Limb (tissue), 2 donors: ENCODE measurements around the gene TMEFF2.
A peak's percentile ranks its signal among the peaks of the same experiment; 100 is the strongest.
"Not testable (repeated sequence)": the region's sequence is repeated elsewhere in the genome, so short reads cannot be mapped to it uniquely, and the experiment has no call there.

ENCODE experiments used
- DNase-seq, 2 donors: peaks; one replicate each; pipeline ENCODE4 v3.0.0-alpha.2; 2016; ENCODE audit errors: extremely low spot score in 2 of 2

TMEFF2 gene

DNA sequence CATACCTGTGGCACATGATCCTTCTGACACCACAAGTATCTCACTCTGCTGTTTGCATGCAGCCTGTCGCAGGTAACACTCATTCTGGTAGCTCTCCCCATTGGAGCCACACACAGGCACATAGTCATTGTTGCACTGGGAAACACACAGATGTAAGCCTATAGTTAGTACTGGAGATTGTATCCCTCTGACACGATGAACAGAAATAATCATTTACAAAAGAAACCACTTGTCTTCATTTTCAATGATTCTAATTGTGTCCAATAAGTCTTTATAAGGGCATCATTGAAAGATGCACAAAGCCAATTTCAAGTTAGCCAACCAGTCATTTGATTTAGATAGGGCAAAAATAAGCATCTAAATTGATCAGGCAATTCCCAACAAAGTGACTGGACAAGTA lies 10.4 kb downstream of the TMEFF2 start:
- no peak for DNase-seq

DNA sequence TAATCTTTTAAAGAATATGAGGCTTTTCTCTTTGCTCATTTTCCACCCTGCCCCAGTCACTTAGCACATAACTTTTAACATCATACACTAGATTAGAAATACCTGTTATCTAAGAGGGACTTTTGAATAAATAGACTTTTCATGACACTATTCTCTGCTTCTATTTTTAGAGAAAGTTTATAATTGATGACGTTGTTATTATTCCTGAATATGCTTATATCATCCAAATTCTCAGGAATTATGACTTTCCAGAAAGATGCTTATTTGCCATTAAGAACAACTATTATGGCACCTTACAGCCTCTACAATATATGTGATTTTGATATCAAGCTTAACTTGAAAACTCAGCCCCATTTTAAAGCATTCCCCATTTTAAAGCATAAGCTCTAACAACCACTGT lies 11.4 kb downstream of the TMEFF2 start:
- no peak for DNase-seq

DNA sequence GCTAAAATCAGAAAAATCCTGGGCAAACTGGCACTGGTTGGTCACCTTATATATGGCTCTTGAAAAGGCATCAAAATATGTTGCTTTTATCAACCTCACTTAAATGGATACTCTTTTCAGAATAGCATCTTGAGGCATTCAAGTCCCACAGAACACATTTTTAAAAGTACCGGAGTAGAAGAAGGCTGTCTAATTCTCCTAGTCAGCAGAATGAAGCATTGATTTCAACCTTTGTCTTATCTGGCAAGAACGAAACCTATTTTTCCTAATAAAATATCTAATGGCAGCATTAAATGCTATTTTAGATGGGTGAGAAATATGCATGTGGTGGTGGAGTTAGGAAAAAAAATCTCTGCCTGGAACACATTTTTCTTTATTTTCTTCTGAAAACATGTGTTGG lies 27.8 kb downstream of the TMEFF2 start:
- DNase-seq: no peak

DNA sequence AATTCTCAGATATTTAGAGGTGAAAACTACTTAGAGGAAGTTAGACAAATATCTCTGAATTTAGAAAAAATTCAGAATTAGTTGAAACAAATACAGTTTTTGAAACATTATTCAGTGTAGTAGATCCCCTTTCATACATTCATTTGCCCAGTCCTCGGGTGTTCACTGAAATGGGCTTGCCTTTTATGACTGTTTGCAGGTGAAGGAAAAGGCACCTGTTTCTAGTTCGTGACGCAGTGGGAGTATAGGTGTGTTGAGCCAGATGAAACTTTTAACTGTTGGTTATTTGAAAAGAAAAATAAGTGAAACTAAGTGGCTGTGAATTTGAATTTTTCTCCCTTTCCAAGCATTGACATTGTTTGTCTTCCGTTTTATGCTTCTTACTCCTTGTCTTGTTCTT lies 28.9 kb downstream of the TMEFF2 start:
- DNase-seq: no peak

DNA sequence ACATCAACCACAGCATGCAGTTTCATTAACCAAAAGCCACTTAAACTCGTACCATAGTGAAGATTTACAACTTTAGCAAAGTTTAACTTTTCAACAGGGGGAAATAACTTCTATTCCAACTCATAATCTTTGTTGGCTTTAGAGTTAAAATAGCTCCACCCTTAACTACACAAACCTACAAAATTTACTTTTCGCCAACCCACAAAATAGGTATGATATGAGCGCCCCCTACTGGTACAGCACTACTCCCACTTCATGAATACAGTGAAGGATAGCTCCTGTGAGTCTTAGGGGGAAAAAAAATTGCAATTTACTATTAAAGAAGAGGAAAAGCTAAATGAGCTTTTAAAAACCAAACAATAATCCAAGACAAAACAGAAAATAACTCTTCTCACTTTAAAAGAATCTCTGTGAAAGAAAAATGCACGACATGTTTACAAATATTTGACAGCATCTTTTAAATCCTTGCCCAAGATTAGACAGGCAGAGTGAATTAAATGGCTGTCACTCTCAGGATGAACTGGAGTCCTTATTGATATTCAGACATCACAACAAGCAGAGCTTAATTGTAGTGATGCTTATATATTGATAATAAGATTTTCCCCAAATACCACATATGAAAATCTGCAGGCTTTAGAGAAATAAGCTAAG lies 32.2 kb downstream of the TMEFF2 start:
- DNase-seq: peak; percentile 70 to 84

DNA sequence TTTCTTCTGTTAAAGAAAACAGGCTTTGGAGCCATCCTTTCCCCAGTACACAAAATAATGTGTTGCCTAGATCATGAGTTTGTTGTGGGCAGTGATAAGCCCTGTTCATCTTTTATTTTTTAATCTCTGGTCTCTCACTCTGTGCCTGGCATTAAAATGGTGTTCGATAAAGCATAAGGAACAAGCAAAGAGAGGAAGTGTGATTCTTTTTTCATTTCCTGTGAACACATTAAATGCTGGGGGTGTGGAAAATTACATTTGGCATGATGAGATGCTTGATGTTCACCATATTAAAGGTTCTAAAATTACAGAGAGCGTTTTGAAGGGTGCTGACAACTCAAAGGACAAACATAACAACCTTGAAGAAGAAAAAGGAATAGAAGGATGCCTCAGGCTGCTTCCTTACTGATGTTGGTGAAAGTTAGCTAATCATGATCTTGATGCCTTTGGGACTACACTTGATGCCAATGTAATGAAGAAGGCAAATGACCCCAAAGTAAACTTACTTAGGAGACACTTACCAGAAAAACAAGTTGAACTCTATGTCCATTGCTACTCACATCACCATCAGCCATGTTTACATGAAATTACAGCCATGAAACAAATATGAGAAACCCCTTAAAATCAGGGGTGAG lies 33.0 kb downstream of the TMEFF2 start:
- no peak for DNase-seq

DNA sequence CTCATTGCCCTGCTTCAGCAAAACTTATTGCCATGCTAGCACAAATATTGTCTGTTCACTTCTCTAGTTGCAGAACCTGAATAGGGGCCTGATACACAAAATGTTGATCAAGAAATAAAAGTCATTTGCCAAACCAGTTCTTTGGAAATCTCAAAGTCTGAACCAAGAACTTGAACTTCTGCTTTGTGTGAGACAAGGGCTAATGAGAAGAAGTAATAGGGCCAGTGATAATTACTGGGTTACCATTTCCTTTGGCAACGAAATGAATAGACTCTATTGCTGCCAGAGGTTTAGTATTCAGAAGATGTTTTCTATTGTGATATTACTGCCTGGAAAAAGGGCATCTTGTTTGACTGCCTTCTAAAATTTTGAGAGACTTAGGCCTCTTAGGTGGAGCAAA lies 35.0 kb downstream of the TMEFF2 start:
- no peak for DNase-seq

DNA sequence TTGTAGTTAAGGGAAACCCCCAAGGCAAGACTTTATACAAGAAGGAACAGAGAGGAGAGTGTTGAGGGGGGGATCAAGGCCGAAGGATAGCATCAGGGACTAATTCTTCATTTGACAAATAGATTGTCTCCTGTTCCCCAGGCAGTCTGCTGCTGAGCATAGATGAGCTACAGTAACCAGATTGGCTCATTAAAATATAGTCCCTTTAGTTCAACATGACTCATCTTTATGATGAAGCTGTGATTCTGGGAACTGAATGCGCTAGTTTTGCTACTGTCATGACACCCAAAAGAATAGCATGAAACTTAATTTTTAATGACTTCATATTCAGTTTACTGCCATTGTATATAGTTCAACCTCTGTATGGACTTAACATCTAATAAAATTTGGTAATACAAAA lies 35.5 kb downstream of the TMEFF2 start:
- no peak for DNase-seq

DNA sequence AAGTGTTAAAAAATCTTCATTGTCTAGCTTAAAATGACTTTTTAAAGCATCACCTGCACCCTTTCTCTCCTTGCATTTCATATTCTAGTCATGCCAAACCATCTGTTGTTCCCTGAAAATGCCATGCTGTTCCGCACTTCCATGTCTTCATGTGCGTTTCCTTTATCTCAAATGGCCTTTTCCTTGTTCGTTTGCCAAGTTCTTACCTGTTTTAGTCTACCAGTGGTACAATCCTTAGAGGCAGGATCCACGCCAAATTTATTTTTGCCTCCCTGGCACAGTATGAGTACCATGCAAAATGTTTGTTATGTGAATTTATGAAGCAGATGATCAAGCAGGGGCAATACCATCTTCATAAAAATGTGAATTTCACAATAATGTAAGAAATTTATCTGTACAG lies 37.0 kb downstream of the TMEFF2 start:
- DNase-seq: no peak

DNA sequence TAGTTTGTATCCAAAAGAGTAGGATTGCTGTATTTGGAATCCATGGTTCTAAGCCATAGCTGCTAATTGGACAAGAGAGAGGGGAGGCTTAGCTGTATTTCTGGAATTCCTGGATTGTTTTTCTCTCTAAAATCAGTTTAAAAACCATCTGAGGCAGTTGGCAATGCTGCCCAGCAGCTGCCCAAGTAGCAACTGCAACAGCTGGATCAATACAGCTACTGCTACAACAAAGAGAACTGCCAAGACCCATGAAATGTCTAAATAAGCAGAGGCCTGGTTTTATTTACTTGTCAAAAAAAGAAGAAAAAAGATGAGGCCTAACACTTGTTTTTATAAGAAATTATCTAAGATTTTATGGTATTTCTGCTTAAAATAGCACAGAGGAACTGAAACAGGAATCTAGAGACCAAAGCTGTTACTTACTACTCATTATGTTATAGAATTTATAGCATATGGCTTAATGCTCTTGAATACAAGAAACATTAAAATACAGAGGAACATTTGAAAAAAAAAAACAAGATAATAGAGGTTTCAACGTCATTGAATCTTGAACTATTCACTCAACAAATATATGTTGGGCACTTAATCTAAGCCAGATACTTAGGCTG lies 39.1 kb downstream of the TMEFF2 start:
- peak in 1 of 2 donors; percentile 53 for DNase-seq

DNA sequence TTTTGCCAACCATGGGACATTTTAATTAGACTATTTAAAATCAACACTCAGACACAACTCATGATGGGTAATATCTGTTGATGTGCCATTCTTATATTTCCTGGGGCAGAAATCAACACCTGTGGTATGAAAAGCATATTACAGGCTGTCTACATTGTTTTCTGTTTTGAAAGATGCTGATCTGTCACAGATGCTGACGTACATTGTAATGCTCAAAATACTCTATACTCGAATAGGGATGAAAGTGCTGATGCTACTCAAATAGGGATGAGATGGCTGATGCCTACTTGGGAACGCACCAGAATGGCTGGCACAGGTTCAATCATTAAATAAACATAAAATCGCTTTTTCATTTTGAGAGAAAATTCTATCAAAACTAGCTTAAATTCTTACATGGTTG lies 41.2 kb downstream of the TMEFF2 start:
- DNase-seq: no peak

DNA sequence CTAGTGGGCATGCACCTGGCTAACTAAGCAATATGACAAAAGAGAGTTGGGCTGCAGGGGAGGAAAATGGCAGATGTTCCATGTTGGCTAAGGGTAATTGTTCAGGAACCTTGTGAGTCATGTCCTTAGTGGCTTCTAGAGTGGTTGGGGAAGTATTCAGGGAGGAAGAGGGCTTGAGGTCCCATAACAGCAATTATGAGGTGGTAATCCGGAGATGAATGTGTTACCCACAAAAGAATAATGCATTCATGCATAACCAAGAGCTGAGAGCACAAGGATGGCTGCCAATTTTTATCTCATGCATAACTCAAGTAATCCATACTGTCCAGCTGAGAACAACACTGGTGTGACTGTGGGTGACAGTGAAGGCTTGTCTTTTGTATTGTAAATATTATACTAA lies 42.9 kb downstream of the TMEFF2 start:
- DNase-seq: no peak

DNA sequence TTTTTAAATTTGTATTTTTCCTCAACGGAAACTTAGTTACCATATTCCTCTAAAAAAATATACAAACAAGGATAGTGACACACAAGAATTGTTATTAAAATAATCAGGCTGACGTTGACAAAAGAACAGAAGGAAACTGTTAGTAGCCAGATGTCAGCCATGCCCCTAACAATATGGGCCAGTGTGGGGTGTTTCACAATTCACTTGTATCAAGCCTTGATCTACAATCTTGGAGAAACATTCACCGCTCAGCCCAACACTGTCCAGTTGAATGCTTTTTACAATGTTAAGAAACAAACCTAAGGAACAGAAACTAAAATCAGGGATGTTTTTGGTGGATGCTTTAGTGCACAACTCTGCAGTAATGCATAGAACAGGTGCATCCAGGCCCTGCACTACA lies 44.6 kb downstream of the TMEFF2 start:
- no peak for DNase-seq

DNA sequence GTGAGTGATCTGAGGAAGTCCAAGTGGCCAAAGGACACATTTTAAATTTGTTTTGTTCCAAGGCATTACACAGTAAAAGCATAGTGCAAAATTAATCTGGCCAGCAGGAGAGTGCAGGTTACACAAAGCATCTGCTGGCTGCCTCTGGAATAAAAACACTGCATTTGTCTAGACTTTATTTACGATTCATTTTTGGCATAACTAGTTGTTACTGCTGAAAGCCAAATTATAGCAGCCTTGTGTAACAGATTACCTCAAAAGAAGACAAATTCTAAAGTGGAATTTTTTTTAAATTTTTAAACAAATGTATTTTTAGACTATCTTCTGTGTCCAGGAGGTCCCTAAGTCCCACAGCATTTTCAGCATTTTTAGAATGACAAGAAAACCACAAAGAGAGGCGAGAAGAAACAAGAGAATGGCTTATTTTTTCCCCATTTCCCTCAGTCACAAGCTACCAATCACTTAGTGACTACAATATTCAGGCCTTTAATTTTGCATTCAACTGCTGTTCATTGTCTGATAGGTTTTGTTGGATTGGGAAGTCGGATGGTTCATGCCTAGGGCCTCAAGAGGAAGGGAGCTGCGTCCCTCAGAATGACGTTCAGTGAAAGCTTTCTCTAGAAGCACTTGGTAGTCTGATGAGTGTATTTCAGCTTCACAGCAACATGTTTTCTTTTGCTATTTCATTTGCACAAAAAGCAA lies 46.0 kb downstream of the TMEFF2 start:
- DNase-seq: peak in 1 of 2 donors; percentile 55

DNA sequence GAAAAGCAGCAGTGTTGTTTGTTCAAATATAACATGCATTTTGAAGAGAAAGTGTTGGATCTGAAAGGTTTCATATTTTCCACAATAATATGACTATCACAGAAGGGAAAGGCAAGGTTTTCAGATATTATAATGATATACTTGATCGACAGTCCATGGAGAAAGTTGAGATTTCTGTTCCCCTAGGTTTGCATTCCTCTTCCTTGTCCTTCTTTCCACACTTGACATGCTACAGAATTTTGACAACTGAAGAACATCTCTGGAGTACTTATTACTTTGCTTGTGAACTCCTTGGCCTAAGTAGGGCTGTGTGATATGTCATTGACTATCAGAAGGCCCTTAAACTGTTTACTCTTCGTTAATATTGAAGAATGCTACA lies 46.5 kb downstream of the TMEFF2 start:
- no peak for DNase-seq

DNA sequence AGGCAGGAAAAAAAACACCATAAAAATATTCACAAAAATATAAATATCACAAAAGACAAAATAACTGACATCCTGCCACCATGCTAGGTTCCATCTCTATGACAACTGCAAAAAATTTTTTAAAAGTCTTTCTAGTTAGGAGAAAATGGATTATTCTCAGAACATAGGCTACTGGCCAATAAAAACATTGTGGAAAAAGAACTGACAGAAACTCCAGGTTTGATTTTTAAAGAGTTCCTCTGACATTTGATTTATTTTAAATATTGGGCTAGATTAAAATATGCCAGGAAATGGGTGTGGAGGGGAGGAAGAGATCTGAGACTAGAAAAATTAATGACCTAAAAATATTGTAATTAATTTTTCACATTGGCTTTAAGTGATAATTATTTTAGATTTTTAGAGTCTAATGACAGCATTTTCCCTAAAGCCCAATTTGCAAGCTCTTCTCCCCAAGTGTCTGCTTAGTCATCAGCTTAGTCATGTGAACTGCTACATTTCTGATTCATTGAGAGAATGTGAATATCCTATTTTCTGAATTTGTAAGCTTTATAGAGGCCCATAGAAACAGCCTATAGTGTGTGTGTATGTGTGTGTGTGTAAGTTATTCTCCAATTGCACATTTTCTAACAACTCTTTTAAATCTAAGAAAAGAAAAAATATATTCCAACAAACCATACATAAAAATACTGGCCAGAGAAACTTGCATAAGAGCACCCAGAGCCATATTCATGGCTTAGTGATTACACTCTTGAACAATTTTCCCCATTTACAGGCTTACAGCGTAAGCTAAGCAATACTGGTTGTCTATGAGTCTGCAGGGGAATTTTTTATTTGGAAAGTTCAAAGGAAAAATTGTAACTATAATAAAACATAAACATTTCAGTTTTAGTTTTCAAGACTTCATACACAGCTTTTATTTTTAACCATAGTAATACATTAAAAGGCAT lies 48.4 kb downstream of the TMEFF2 start:
- DNase-seq: no peak

DNA sequence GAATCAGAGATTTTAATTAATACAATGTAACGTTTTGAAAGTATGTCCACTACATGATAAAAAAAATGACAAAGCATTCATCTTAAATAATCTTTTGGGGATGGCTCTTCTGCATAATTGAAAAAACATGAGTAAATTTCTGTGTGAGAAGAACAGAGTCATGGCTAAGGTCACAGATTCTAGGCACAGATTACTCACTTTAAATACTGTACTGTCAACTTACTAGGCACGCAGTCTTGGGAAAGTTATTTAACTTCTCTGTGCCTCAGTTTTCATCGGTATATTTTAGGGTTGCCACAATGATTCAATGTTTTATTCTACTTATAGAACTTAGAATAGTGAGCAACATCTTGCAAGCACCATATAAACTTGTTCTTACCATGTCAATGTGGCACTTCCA lies 49.2 kb downstream of the TMEFF2 start:
- no peak for DNase-seq

DNA sequence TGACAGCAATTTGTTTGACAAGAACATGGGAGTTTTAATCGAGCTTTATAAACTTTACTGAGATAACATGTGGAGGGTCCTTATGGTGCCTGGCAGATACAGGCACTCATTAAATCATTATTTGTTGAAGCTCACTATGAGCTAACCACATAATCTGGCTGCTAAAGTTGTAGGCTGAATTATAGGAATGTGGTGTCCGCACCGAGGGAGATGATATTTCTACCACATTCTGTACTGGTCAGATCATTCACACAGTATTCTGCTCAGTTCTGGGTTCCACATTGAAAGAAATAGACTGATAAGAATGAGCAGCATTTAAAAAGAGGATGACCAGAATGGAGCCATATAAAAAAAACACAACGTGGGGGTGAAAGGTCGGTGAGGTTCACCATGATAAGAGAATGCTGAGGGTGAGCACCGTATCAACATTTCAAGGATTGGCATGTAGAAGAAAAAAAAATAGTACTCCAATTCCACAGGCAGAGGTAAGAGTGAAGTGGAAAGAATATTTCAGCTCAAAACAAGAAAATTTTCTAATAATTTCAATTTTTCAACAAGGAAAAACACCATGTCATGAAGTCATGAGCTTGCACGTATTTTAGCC lies 54.4 kb downstream of the TMEFF2 start:
- no peak for DNase-seq

DNA sequence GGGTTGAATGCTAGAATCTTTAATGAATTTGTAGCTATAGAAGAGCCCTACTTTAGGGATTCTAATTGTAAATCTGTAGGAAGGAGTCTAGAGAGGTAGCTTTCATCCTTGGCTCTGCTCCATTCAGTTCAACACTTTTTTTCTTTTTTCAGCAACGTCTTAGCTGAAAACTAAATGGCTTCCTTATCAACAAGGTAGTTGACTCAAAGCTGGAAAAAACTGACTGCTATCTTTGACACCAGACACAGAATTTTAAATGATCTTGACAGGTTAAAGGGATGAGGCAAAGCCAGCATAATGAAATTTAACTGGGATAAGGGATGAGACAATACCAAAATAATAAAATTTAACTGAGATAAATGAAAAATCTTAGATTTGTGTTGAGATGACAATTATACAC lies 54.9 kb downstream of the TMEFF2 start:
- no peak for DNase-seq

DNA sequence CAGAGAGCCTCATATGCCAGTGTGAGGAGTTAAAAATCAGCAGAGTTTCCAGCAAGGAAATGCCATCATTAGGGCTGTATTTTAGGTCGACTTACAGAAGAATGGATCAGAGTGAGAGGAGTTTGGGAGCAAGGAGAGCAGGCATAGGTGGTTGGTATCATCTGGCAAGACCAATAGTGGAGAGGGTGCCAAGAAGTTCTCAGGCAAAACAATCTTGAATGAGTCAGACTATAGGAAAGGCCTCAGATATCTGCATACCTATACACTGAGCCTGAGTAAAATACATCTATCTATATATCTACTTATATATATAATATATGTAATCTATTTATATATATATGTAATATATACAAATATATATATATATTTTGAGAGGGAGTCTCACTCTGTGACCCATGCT lies 57.3 kb downstream of the TMEFF2 start:
- no peak for DNase-seq

DNA sequence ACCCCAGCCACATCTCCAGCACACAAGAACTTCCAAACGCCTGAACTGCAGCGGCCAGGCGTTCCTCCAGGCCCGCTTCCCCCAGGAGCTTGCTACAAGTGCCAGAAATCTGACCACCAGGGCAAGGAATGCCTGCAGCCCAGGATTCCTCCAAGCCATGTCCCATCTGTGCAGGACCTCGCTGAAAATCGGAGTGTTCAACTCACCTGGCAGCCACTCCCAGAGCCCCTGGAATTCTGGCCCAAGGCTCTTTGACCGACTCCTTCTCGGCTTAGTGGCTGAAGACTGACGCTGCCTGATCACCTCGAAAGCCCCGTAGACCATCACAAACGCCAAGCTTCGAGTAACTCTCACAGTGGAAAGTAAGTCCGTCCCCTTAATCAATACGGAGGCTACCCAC lies 62.1 kb downstream of the TMEFF2 start:
- DNase-seq: not testable (repeated sequence)
